HG03469 (cell line): Measurements from ENCODE around the gene KIF21B.
A peak's percentile ranks its signal among the peaks of the same experiment; 100 is the strongest.

Source experiments
- ATAC-seq: cut with Tn5 transposase; IDR thresholded peaks from one replicate; pipeline ENCODE4 v1.9.1; 2021; ENCODE audit warnings: mild to moderate bottlenecking, moderate library complexity, moderate number of reproducible peaks; ENCODE audit not compliant: unreplicated experiment

Gene KIF21B

GRCh38 chr1:201023517-201023902 is at the start of gene KIF21B:
Gene KIF21B, minus strand, starts transcription at chr1:201023714. Its CDS starts 331 bp downstream, at chr1:201023383.
- ATAC-seq: peak; percentile 49

DNA sequence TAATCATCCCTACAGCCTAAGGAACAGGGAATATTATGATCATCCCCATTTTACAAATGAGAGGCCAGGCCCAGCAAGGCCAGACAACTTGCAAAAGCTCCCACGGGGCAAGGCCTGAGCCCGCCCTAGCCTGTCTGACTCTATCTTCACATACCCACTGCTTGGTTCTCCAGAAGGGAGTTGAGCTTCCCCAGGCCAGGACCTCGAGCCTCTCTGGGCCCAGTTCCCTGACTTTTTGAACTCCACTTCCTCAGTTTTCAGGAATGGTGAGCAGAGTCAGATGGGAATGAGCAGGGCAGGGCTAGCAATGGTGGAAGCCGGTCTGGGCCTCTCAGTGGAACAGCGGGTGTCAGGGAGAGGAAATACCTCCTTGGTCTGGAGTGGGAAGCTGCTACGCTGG is 49.4 kb upstream of the KIF21B start:
- ATAC-seq: no peak

GRCh38 chr1:201072149-201072548 is 48.6 kb upstream of the KIF21B start:
- ATAC-seq: no peak

DNA sequence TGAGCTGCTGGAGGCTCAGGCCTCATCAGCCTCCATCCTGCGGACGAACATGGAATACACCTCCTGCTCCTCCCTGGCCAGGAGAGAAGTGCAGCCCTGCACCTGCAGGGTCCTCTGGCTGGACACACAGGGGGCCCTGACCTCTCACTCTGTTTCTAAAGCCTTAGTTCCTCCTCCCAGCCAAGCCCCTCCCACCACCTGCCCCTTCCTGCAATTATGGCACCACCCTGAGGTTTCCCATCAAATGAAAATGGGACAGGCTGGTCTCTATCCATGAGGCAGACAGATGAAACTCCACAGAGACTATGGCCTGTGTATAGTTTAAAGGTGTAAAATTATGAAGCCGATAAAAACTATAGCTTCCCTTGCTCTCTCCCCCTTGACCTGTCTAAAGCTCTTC is 46.1 kb upstream of the KIF21B start:
- no peak for ATAC-seq

- ATAC-seq: no peak
Observed at GRCh38 chr1:201068976-201069375, 45.5 kb upstream of the KIF21B start.

- no peak for ATAC-seq
Observed at GRCh38 chr1:201066986-201067385, 43.5 kb upstream of the KIF21B start.

DNA sequence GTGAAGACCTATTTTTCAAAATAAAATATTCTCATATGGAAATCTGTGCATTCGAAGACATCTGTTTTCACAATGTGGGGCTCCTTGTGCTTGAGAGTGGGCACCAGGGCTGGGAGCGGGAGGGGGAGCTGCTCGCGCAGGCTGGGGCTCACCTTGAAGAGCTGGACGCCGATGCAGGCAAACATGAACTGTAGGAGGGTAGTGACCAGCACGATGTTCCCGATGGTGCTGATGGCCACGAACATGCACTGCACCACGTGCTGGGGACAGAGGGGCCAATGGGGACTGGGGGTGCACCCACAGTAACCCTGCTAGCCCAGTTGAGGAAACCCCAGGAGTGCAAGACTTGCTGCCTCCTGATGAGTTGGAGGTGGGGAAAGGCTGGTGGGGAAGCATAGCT is 42.2 kb upstream of the KIF21B start:
- ATAC-seq: no peak

- no peak for ATAC-seq
Observed at GRCh38 chr1:201064806-201065205, 41.3 kb upstream of the KIF21B start.

DNA sequence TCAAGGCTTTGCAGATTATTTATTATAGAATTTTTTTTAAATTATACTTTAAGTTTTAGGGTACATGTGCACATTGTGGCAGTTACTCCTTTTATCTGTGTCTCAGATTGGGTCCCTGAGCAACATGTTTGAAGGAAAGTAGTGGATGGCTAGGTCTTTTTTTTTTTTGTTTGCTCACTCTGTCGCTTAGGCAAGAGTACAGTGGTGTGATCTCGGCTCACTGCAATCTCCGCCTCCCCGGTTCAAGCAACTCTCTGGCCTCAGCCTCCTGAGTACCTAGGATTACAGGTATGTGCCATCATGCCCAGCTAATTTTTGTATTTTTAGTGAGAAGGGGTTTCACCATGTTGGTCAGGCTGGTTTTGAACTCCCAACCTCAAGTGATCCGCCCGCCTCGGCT is 39.6 kb upstream of the KIF21B start:
- no peak for ATAC-seq

DNA sequence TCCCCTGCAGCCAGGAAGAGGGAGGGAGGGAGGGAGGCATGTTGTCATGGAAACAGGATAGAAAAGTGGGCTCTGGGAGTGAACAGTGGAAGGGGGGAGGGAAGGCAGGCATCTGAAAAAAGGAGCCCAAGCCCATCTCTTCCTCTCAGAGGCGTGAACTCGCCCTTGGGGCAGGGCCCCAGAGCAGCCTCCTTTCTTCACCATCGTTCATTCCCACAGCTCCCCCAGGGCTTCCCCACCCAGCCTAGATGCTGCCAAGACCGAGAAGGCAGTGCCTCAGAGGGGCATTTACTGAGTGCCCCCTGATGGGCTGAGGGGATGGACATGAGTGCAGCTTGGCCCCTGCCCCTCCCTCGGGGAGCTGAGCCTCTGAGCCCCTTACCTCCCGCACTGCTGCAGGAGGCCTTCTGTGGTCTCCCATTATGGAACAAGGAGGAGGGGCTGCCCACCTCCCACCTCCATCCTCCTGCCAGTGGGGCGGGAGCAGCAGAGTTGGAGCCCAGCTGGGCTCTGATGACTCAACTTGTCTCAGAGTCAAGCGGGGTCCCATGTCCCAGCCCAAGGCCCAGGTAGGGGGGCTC is 39.1 kb upstream of the KIF21B start:
- ATAC-seq: no peak

GRCh38 chr1:201061886-201062285 is 38.4 kb upstream of the KIF21B start:
- ATAC-seq: no peak

GRCh38 chr1:201061049-201061448 is 37.5 kb upstream of the KIF21B start:
- no peak for ATAC-seq

GRCh38 chr1:201060586-201060985 is 37.1 kb upstream of the KIF21B start:
- ATAC-seq: no peak

DNA sequence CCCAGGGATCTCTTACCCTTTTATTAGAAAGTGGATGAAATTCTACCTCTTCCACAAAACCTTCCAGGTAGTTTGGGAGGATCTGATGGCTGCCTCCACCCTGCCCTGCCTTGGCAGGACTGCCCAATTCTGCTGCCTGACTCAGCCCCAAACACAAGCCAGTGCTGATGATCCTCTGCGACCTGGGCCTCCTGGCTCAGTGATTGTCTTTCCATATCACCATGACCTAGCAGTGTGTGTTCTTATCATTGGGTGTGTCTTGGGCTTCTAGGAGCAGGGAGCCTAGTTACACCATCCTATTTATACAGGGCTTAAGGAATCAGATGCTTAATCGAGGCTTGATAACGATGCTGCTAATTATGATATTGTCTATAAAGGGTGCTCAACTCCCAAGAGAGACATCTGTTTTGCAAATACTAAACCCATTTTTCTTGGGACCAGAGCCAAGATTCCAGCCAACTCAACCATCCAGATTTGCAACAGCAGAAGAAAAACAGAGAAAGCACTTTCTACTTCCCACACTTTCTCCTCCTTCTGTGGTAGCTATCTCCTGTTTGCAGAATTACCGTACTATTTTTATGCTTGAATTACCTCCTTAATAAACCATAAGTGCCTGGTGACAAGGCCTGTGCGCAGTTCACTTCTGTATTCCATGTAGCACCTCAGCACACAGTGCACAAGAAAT is 36.5 kb upstream of the KIF21B start:
- ATAC-seq: no peak

- ATAC-seq: no peak
Observed at GRCh38 chr1:201059401-201059800, 35.9 kb upstream of the KIF21B start.

- ATAC-seq: no peak
Observed at GRCh38 chr1:201054091-201054543, 30.6 kb upstream of the KIF21B start.

GRCh38 chr1:201053155-201053860 is 29.8 kb upstream of the KIF21B start:
- no peak for ATAC-seq

- no peak for ATAC-seq
Observed at GRCh38 chr1:201051399-201051798, 27.9 kb upstream of the KIF21B start.

GRCh38 chr1:201050515-201051277 is 27.2 kb upstream of the KIF21B start:
- no peak for ATAC-seq

GRCh38 chr1:201049248-201049831 is 25.8 kb upstream of the KIF21B start:
- no peak for ATAC-seq

GRCh38 chr1:201048521-201048920 is 25.0 kb upstream of the KIF21B start:
- no peak for ATAC-seq
